Measurements from ENCODE around the gene PRSS57. TPM values are rescaled to one million over a fixed set of nuclear protein-coding genes. Genes with fewer than 3 reads are reported as not detected.

The PRSS57 gene
- total RNA-seq (2022; extraction: Qiagen RNA extraction; ENCODE audit: low read depth), result 0.16 to 0.19 TPM in 2 of 5 replicates, not detected in the others

GRCh38 chr19:695352-695949 is at the start of gene PRSS57:
TSS of gene PRSS57 (minus strand) at chr19:695452. CDS start at chr19:695430, 22 bp downstream.

GRCh38 chr19:708154-709143 is 13.2 kb upstream of the PRSS57 start, which contains the start of gene PALM:
TSS of gene PALM (plus strand) at chr19:708935. CDS start at chr19:709147, 212 bp downstream.

GRCh38 chr19:676339-677105 is 18.7 kb downstream of the PRSS57 start, which contains the start of gene FSTL3:
TSS of gene FSTL3 (plus strand) at chr19:676392. CDS start at chr19:676424, 32 bp downstream.

GRCh38 chr19:662962-663681 is 32.1 kb downstream of the PRSS57 start, which contains the start of gene RNF126:
TSS of gene RNF126 (minus strand) at chr19:663214. CDS start at chr19:663121, 93 bp downstream.

GRCh38 chr19:639253-640160 is 55.7 kb downstream of the PRSS57 start, which contains the start of gene FGF22:
TSS of gene FGF22 (plus strand) at chr19:639879. CDS start at chr19:639926, 47 bp downstream.

Other genes with a start within 250 kb of the PRSS57 start
- 0.63 to 1.4 TPM (median 0.97 TPM) in 5 replicates for gene SHC2, start 234.4 kb downstream of the PRSS57 start, total RNA-seq (2022; extraction: Qiagen RNA extraction; ENCODE audit: low read depth)
- 0.15 to 0.28 TPM (median 0.19 TPM) in 5 replicates for gene MADCAM1, start 199.0 kb downstream of the PRSS57 start, total RNA-seq (2022; extraction: Qiagen RNA extraction; ENCODE audit: low read depth)
- gene TPGS1, start 188.0 kb downstream of the PRSS57 start, total RNA-seq (2022; extraction: Qiagen RNA extraction; ENCODE audit: low read depth), result 11.8 to 19.1 TPM (median 18.1 TPM) in 5 replicates
- gene CDC34, start 163.7 kb downstream of the PRSS57 start, total RNA-seq (2022; extraction: Qiagen RNA extraction; ENCODE audit: low read depth), result 59.4 to 109 TPM (median 103 TPM) in 5 replicates
- 0.23 to 0.66 TPM (median 0.51 TPM) in 4 of 5 replicates, not detected in the other for gene GZMM, start 151.4 kb downstream of the PRSS57 start, total RNA-seq (2022; extraction: Qiagen RNA extraction; ENCODE audit: low read depth)
- gene BSG, start 122.9 kb downstream of the PRSS57 start, total RNA-seq (2022; extraction: Qiagen RNA extraction; ENCODE audit: low read depth), result 636 to 735 TPM (median 683 TPM) in 5 replicates
- 27.7 to 43.9 TPM (median 40.1 TPM) in 5 replicates for gene HCN2, start 105.6 kb downstream of the PRSS57 start, total RNA-seq (2022; extraction: Qiagen RNA extraction; ENCODE audit: low read depth)
- gene POLRMT, start 61.9 kb downstream of the PRSS57 start, total RNA-seq (2022; extraction: Qiagen RNA extraction; ENCODE audit: low read depth), result 74.8 to 121 TPM (median 94.7 TPM) in 5 replicates
- gene FGF22, start 55.6 kb downstream of the PRSS57 start, total RNA-seq (2022; extraction: Qiagen RNA extraction; ENCODE audit: low read depth), result 0.24 to 0.95 TPM (median 0.67 TPM) in 5 replicates
- gene RNF126, start 32.2 kb downstream of the PRSS57 start, total RNA-seq (2022; extraction: Qiagen RNA extraction; ENCODE audit: low read depth), result 56.8 to 77.8 TPM (median 70.4 TPM) in 5 replicates
- gene FSTL3, start 19.1 kb downstream of the PRSS57 start, total RNA-seq (2022; extraction: Qiagen RNA extraction; ENCODE audit: low read depth), result 122 to 180 TPM (median 158 TPM) in 5 replicates
- gene PALM, start 13.5 kb upstream of the PRSS57 start, total RNA-seq (2022; extraction: Qiagen RNA extraction; ENCODE audit: low read depth), result 11.8 to 18.1 TPM (median 13.4 TPM) in 5 replicates
- gene MISP, start 55.7 kb upstream of the PRSS57 start, total RNA-seq (2022; extraction: Qiagen RNA extraction; ENCODE audit: low read depth), result 71.8 to 97.6 TPM (median 91.6 TPM) in 5 replicates
- 218 to 248 TPM (median 225 TPM) in 5 replicates for gene PTBP1, start 102.0 kb upstream of the PRSS57 start, total RNA-seq (2022; extraction: Qiagen RNA extraction; ENCODE audit: low read depth)
- gene PLPPR3, start 126.5 kb upstream of the PRSS57 start, total RNA-seq (2022; extraction: Qiagen RNA extraction; ENCODE audit: low read depth), result 2.8 to 5.5 TPM (median 4.3 TPM) in 5 replicates
- 0.14 to 0.53 TPM (median 0.28 TPM) in 4 of 5 replicates, not detected in the other for gene AZU1, start 132.4 kb upstream of the PRSS57 start, total RNA-seq (2022; extraction: Qiagen RNA extraction; ENCODE audit: low read depth)
- 0.26 to 0.50 TPM (median 0.34 TPM) in 4 of 5 replicates, not detected in the other for gene PRTN3, start 145.5 kb upstream of the PRSS57 start, total RNA-seq (2022; extraction: Qiagen RNA extraction; ENCODE audit: low read depth)
- 0.09 TPM in 1 of 5 replicates, not detected in the others for gene ELANE, start 156.9 kb upstream of the PRSS57 start, total RNA-seq (2022; extraction: Qiagen RNA extraction; ENCODE audit: low read depth)
- 9.2 to 23.6 TPM (median 21.2 TPM) in 5 replicates for gene CFD, start 164.2 kb upstream of the PRSS57 start, total RNA-seq (2022; extraction: Qiagen RNA extraction; ENCODE audit: low read depth)
- 10.6 to 21.5 TPM (median 17.4 TPM) in 5 replicates for gene MED16, start 197.7 kb upstream of the PRSS57 start, total RNA-seq (2022; extraction: Qiagen RNA extraction; ENCODE audit: low read depth)
- gene RNU6-9, start 198.0 kb upstream of the PRSS57 start, total RNA-seq (2022; extraction: Qiagen RNA extraction; ENCODE audit: low read depth), result not detected in 5 replicates
- gene R3HDM4, start 217.8 kb upstream of the PRSS57 start, total RNA-seq (2022; extraction: Qiagen RNA extraction; ENCODE audit: low read depth), result 26.2 to 43.3 TPM (median 39.5 TPM) in 5 replicates
- gene KISS1R, start 221.9 kb upstream of the PRSS57 start, total RNA-seq (2022; extraction: Qiagen RNA extraction; ENCODE audit: low read depth), result 0.23 to 0.88 TPM (median 0.29 TPM) in 5 replicates
- 4.0 to 5.9 TPM (median 5.5 TPM) in 5 replicates for gene ARID3A, start 230.6 kb upstream of the PRSS57 start, total RNA-seq (2022; extraction: Qiagen RNA extraction; ENCODE audit: low read depth)